Activated CD4-positive, alpha-beta T cell treated with anti-CD3 and anti-CD28 coated beads, Interleukin-2, Interleukin-6, amounts not matched to agents 100 ng/mL and 50 ng/mL, durations not matched to agents 16 hours and 8 hours (primary cell): ENCODE measurements around the gene TASOR.

Experiments used
- DNase-seq: peaks from one replicate; pipeline ENCODE4 v3.0.0-alpha.2; 2020

TASOR gene

DNA sequence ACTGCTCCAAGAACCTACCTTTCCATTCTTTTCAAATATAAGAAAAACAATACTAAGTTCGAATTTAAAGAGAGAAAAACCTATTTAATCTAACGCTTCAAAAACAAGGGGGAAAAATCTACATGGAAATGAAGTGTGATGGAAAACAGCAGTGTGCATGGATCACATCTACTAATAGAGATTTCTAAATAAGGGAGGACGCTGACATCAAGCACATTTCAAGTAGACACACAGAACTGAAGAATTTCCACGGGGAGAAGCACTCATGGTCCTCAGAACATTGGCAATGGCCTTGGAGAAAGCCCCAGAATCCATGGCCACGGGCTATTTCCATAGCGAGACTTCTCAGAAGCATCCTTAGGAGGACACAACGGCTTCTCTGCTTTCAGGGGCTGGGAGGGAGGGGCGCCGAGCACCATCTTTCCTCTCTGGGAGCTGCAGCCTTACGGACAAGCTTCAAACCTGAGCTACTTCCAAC, 1.0 kb downstream of the TASOR start:
- DNase-seq, result no peak

DNA sequence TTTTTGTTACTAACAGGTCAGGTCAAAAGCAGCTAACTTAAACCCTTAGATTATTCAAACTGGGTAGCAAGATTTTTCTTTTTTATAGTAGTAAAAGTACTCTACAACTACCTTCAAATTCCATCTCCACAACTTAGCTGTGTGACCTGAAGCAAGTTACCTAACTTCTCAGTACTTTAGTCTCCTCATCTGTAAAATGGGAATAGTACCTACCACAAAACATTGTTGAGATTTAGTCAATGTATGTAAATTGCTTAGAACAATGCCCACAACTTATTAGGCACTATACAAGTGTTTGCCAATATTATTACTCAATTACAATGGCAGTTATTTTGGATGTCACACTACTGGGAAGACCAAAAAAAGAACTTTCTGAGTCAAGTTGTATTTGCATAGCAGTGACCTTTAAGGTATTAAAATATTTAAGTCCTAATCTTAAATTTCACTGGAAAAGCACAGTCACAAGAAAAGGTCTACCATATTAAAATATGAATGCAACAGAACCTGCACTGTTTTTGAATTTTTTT, 2.9 kb downstream of the TASOR start:
- DNase-seq, result no peak

- DNase-seq, result peak; percentile 56
Measured at GRCh38 chr3:56677286-56677685, 5.8 kb downstream of the TASOR start.

GRCh38 chr3:56673781-56674457, 9.1 kb downstream of the TASOR start:
- DNase-seq, result no peak

DNA sequence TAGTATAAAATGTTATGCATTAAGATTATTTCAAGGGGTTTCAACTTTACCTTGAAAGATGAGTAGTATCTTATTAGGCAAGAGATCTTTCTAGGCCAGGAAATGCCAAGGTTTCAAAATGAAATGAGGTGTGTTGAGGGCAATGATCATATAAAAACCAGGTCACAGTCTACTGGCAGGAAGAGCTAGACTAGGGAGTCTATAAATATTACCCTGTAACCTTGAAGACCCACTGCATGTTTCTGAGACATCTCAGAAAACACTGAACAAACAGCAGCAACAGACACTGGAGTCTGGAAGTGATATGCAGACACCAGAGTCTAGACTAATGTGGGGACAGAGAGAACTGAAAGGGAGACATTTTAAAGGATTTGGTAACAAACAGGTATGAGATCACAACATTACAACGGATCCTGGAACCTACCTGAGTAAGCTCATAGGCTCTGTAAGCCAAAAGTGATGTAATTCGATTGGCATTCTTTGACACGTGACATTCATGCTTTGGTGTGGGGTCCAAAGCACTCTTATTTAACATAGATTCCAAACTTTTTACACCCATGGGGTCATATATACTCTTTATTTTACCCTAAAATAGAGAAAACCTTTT, 15.0 kb downstream of the TASOR start:
- peak; percentile 25 for DNase-seq

GRCh38 chr3:56664823-56665222, 18.2 kb downstream of the TASOR start:
- DNase-seq, result no peak

- DNase-seq, result no peak
Measured at GRCh38 chr3:56655709-56656108, 27.4 kb downstream of the TASOR start.

- no peak for DNase-seq
Measured at GRCh38 chr3:56654460-56654859, 28.6 kb downstream of the TASOR start.

GRCh38 chr3:56645407-56645806, 37.7 kb downstream of the TASOR start:
- no peak for DNase-seq

DNA sequence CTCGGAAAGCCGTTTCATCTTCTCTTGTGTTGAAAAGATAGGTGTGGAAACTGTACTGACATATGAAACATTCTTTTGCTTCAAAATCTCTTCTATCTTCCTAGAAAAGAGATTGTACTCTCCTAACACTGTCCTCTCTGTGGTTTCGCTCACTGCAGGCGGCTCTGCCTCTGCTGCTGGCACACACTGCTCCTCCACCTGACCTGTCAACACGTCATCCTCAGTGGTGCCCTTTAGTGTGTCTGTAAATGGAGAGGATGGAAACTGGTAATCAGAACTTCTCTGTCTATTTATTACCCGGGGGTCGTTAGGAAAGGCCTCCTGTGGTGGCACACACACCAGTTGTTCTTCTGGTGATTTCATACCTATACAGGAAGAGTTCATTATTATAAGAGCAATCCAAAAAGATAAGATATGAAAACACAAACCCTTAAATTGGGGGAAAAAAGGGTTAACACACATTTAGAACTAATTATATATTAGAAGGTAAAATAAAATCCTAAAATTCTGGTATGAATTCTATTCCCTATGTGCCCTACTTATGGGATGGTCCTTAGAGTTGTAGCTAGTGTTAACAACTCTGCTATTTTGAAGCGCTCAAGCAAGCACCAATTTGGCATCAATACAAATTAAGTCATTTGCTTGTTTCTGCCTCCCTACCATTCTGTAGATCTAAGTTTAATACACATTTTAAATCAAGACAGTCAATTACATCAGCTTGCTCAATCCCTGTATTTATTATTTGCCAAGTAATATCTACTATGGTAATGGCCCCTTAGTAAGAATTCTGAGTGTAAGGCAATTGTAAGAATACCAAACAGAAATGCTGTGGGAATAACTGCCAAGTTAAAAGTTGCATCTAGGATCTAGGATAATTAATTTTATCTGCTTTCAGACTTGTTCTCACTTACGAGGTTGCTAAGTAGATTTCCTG, 49.2 kb downstream of the TASOR start:
- DNase-seq, result no peak
